ENCODE data around the gene LINC01488.

Gene LINC01488

DNA sequence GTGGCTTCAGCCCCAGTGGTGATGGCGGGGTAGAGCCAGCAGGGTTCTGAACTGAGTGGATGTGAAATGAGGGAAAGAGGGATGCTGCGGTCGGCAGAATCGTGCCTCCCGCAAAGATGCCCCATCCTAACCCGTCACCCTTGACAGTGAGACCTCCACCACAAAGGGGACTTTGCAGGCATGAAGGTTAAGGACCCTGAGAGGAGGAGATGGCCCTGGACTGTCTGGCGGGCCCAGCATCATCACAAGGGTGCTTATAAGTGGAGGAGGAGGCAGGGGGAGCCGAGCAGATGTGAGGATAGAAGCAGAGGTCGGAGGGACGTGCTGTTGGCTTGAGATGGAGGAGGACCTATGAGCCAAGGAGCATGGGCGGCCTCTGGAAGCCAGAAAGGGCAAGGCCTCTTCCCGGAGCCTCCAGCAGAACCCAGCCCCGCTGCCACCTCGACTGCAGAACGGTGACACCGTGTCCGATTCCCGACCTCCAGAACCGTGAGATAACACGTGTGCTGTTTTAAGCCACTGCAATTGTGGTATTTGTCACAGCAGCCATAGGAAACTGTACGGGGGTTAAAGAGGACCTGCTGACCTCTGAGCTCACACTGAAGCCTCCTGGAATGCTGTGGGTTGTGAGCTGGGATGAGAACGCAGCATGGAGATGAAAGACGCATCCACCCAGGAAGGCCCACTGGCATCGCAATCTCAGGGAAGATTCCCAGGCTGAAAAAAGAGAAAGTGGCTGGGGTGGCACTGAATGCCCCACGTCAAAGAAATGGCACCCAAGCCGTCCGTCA is 10.9 kb downstream of the LINC01488 start:
- no peak for DNase-seq (ENCODE audit: low read depth in 2 of 2)

DNA sequence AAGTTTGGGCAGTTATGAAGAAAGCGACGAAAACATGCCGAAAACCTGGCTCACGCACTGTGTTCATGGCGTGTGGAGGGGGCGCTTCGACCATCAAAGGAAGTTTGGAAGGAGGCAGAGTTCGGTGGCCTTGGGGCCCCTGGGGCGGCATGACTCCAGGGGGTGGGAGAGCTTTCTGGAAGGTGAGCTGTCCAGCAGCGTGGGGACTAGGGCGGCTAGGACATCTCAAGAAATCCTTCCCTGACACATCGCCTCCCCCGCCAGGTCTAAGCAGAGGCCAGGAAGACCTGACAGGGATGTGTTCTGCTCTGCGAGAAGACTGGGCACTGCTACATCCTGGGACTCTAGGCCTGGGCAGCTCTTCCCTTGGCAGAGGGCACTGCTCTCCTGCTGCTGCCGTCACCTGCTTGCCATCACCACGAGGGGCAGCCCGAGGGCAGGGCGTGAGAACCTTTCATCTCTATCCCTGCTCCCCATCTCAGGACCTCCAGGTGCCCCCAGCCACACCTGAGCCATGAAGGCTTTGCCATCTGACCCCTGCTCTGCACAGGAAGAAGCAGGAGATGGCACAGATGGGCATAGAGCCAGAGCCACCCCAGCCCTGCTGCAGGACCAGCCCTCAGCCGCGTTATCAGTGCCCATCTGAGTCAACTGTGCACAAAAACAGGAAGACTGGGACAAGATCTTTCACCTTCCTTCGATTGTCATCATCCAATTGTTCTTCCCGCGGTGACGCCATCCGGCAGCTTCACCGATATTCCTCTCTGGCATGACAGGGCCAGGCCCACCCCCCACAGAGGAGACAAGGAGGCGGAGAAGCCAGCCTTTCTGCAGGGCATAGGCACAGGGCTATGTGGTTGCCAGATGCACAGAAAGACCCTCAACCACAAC is 12.7 kb downstream of the LINC01488 start:
- no peak for DNase-seq (ENCODE audit: low read depth in 2 of 2)

DNA sequence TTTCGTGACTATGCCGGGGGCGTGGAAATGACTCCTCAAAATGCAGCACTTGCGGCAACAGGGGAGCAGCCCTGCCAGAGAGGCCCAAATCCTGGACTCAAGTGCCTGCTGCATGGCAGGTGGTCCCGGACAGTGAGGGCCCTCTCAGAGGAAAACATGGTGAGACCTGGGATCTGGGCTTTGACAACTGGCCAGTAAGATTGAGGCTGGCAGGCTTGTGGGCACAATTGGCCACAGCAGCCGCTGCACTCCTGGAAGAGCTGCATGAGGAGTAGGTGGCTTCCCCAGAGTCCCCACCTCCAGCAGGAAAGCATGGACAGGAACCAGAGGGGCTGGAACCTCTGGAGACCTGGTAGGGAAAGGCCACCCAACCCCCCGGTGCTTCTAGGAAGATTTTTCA is 13.4 kb downstream of the LINC01488 start:
- DNase-seq (ENCODE audit: low read depth in 2 of 2) = no peak

DNA sequence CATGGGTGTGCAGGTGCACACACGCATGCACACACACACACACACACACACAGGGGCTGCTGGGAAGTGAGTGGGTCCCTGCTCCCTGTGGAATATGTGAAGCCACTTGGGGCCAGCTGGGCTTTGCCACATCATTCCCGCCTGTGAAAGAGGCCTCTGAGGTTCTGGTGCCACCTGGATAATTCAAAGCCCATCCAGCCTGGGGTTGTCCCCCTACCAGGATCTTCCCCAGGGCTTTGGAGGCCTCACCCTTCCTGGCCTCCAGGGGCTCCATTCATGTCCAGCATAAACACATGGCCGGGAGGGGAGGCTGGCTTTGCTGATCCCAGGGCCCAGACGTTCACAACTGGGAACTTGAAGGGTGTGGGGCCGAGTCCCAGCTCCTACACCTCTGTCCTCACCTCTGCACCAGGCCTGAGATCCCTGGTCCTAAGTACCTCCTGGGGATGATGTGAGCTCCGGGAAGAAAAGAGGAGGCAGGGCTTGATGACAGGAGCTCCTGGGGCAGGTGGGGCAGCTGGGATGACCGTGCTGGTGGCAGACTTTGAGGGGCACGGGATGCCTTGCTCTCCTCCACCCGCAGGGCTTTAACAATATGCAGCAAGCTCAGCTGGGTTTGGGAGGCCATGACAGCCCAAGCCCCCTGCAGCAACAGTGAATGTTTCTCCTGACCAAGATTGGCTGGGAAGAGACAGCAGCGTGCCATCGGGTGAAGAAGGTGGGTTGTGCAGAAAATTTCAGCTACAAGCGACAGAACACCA is 14.2 kb downstream of the LINC01488 start:
- no peak for DNase-seq (ENCODE audit: low read depth in 2 of 2)

DNA sequence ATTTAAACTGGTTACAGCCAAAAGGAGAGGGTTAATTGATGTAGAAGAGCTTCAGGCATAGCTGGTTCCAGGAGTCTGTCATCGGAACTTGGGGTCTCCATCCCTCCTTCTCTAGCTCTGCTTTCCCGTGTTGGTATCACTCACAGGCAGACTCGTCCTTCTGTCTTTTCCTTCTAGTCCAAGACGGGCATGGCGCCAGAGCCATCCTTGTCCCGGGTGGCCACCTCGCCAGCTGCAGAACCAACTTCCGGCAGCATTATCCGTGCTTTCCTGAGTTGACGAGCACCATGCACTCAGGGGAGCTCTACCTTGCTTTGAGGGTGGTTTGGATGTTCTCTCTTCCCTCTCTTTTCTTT is 14.7 kb downstream of the LINC01488 start:
- no peak for DNase-seq (ENCODE audit: low read depth in 2 of 2)

DNA sequence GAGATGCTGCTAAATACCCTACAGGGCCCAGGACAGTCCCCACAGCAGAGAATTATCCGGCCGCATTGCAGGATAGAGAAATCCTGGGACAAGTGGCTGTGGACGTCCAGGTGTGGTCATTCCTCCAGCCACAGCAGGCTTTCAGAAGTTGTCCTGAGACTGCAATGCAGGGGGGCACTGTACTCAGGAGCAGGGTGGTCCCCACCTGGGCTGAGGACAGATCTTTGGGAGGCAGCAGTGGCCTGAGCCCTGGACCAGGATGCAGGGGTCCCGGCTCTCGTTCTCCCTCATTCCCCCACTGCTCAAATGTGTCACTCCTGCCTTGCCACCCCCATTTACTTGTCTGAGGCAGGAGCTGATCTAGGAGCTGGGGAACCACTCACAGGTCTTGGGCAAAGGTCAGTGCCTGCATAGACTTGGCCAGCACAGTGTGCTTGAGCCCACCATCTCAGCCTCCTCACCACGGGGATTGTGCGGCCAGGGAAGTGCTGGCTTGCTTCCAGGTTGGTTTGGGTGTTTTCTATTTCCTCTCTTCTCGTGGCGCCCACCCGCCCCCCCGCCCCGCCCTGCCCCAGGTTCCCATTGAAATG is 15.3 kb downstream of the LINC01488 start:
- no peak for DNase-seq (ENCODE audit: low read depth in 2 of 2)

DNA sequence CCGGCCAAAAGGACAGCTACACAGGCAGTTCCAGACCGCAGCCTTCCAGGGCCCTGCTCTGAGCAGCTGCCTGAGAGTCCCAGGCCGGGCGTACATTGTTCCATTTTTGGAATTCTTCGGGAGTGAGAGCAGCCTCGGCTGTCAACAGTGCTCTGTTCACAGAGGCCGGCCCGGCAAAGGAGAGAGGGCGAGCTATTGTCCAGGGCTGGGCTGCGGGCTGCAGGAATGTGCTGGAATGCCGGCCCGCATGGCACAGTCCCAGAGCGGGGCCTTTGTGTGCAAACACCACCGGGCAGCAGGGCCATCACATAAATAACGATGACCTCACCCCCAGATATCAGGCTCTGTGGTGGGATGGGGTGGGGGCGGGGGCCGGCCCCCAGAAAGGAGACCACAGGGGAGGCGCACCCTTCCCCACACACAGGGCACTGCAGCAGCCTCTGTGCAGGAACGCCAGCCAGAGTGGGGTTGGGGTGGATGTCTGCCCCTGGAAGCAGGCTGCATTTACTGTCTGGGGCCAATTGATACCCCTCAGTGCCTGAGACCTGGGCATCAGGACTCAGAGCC is 15.8 kb downstream of the LINC01488 start:
- no peak for DNase-seq (ENCODE audit: low read depth in 2 of 2)

DNA sequence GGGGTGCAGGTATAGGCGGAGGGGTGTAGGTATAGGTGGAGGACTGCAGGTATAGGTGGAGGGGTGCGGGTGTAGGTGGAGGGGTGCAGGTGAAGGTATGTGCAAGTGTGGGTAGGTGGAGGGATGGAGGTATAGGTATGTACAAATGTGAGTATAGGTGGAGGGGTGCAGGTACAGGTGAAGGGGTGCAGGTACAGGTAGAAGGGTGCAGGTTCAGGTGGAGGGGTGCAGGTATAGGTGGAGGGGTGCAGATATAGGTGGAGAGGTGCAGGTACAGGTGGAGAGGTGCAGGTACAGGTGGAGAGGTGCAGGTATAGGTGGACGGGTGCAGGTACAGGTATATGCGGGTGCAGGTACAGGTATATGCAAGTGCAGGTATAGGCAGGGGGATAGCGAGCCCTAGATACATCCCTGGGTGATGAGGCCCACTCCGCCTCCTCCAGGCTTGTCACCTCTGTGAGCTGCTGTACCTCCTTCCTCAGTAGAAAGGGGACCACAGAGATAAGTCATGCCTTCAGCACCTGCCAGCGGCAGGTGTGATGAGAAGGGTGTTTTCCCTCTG is 17.2 kb downstream of the LINC01488 start:
- DNase-seq (ENCODE audit: low read depth in 2 of 2) = no peak

DNA sequence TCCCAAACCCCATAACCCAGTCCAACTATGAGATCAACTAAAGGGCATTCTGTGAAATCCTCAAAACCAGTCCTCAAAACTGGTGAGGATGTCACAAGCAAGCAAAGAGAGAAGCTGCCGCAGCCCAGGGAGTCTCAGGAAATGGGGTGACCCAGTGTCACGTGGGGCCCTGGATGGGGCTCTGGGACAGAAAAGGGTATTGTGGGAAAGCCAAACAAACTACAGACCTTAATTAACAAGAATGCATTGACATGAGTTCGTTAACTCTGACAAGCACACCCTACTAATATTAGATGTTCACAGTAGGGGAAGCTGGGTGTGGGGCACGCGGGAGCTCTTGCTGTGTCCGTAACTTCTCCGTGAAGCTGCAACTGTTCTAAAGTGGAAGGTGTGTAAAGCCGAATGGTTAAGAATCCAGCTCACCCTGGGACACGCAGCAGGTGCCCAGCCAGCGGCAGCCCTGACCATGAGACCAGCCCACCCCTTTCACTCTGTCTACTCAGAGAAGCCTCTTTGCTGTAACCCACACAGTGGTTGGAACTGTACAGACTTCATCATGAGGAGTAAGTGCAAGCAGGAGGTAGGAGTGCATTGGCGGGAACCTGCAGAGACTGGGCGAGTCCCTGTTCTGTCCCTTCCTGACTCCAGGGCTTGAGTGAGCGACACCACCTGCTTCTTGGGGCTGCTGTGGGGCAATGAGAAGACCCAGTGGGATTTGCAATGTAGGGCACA is 17.9 kb downstream of the LINC01488 start:
- no peak for DNase-seq (ENCODE audit: low read depth in 2 of 2)

DNA sequence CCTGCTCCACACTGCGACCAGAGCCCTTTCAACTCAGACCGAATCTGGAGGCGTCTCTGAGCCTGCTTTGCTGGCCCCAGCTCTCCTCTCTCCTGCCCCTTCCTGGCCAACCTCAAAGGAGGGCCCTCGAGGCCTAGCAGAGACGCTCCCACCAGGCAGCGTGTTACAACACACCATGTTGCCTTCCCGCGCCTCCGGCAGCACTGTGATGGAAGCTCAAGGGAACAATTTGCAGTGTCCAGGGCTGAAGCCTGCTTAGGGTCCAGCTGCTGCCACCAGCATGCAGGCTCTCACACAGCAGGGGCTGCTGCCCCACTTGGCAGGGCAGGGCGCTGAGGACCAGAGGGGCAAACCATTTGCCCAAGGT is 18.4 kb downstream of the LINC01488 start:
- DNase-seq (ENCODE audit: low read depth in 2 of 2) = no peak

DNA sequence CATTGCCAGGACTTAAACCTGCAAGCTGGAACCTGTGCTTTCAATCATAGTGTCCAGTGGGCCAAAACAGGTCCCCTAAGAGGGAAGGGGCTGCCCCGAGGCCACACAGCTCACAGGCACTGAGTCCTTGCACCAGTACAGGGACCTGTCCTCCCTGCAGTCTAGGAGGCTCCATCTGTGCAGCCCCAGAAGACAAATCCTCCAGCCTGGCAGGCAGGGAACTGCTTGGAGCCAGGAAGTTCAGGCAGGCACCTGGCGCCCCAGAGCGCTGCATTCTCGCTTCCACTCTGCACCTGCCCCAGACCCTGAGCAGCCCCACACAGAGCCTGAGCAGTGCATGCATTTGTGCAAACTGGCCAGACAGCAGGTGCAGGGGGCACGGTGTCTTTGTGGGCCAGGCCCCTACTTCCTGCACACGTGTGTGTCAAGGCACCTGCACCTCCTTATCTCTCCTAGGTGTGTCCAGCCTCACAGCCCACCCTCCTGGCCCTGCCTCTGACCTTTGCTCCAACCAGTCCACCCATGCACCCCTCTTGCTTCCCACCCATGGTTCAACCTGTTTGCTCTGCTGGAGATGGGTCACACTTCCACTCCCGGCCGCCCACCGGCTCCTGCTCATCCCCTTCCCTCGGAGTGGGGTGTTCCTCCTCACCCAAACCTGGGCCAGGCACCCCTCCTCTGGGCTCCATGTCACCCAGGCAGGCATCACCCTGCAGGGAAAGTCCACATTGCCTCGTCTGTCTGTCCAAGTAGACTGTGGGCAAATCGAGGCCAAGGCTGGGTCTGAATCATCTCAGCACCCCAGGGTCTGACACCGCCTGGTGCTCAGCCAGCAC is 19.0 kb downstream of the LINC01488 start:
- DNase-seq (ENCODE audit: low read depth in 2 of 2) = no peak

DNA sequence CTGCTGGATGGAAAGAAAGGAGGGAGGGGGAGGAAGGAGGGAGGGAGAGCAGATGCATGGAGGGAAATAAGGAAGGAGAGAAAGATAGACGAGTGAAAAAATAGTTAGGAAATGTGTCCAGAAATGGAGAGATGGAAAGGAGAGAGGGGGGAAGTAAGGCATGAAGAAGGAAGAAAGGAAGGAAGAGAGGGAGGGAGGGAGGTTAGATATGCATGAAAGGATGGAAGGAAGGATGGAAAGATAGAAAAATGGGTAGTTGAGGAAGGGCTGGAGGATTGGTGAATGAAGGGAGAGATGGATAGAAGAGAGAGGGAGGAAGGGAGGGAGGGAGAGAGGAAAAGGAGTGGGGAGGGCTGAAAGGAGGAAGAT is 19.6 kb downstream of the LINC01488 start:
- no peak for DNase-seq (ENCODE audit: low read depth in 2 of 2)

DNA sequence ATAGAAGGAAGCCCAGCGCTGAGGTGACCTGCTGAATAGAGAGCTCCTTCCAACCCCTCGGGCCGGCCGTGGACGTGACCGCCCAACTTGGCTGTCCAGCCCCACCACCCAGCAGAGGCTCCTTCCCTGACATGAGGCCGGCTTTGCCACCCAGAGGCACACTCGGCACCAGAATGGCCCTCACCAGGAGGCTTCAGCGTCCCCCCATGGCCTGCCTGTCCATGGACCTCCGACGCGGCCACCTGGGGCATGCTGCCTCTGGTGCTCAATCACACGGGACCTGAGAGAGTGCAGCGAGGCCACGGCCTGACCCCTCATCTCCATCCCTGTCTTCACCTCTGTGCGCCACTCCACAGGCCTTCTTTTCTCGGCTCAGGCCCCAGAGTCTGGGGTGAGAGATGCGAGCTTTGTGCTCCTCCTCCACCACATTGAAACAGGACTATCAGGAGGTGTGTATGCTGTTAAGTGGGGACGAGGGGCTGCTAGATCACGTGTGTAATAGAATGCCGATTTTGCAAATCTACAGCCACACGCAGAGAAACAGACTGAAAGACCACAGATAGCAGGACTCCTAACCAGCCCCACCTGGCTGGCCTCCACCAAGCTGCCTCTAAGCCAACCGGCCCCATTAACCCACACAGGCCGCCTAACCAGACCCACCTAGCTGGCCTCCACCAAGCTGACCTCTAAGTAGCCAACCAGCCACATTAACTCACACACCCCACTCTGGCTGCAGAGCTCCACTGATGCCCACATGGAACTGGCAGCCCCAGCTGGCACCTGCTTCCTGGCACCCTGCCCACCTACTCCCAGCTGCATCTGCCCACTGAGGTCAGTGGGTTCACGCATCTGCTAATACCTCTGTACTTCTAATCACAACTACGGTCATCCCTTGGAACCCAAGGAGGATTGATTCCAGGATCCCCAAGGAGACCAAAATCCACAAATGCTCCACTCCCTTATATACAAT is 20.7 kb downstream of the LINC01488 start:
- DNase-seq (ENCODE audit: low read depth in 2 of 2) = no peak

DNA sequence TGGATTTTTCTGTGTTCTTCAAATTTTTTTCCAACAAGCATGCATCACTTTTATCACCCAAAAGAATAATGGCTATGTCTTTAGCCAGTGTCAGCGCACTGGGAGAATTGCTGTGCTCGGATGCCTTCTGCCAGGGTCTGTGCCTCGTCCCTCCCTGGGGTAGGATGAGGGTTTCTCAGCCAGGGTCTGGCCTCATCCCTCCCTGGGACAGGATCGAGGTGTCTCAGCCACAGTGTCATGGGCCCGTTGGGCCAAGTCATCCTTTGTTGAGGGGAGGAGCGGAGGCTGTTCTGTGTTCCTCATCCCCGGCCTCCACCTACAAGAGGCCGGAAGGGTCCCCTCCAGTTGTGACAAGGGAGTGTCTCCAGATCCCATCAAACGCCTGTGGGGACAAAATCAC is 22.7 kb downstream of the LINC01488 start:
- DNase-seq (ENCODE audit: low read depth in 2 of 2) = no peak

DNA sequence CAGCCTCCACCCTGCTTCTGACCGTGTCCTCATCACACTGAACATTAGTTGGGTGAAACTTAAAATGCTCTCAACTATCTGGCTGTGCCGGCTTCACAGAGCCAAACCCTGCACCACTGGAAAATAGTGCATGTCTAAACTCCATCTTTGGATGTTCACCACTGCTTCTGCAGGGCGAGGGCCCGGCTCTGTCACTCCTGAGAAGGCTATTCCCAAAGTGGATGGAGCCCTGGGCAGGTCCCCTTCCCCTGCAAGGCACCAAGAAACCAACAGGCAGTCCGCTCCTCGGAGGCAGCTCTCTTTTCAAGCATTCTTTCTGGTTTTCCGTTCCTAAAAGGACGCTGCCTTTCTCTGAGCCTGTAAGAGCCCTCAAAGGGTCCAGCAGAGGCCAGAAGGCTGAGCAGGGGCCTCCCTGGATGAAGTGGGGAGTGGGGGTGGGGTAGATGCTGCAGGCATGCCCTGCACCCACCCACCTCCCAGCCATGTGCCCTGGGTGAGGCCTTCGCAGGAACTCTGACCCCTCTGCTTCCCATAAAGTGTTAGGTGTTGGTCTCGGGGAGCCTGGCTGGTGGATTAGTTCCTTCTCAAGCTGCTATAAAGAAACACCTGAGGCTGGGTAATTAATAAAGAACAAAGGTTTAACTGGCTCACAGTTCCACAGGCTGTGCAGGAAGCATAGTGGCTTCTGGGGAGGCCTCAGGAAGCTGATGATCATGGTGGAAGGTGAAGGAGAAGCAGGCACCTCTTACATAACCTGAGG is 23.3 kb downstream of the LINC01488 start:
- DNase-seq (ENCODE audit: low read depth in 2 of 2) = no peak

DNA sequence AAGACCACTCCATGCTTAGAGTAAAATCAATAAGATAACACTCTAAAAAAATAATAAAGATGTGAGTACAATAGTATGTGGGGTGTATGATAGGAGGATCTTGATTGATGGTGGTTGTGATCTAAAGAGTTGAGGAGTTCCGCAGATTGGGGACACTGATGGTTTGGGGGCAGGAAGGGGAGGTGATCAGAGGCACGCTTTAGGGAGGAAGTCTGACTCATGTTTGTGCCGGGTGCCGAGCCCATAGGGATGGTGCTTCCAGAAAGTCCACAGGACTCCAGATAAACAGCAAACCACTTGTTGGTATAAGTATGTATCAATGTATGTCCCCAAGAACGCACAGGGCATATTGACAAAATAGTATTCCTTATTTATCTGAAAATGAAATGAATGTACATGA is 27.5 kb downstream of the LINC01488 start:
- no peak for DNase-seq (ENCODE audit: low read depth in 2 of 2)

DNA sequence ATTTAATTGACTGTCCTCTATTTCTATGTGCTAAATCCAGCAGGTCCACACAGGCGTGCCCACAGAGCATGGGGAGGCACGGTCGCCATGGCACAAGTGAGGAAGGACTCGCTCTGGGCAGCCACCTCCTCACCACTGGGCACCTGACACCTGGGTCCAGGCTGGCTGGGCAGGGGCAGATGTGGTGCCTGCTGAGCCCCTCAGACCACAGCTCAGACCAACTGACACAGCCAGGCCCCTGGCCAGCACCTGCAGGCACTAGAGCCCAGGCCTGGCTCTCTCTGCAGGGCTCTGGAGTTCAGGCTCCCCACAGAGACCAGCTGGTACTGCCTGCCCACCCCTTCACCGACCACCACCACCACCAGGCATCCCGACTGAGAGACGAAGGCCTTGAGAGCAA is 27.9 kb downstream of the LINC01488 start:
- no peak for DNase-seq (ENCODE audit: low read depth in 2 of 2)

DNA sequence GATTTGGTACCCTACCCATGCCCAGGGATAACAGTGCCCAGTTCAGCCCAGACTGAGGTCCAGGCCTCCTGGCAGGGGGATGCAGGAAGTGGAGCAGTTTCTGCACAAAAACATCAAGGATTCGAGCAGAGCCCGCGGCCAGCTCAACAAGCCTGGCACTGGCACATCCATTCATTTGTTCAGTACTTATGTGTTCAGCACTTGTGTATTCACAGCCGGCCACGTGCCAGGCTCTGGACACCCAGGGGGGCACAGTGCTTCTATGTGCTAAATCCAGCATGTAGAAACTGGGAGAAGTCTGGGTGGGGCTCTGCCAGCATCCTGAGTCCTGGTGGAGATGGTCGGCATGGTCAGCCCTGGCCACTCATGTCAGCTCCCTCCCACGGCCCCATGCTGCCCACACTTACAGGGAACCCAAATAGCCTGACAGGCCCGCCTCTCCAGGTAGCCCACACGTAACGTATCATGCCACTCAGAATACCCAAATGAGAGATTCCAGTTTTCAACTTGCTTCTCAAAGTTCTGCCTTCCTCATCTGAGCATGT is 28.5 kb downstream of the LINC01488 start:
- DNase-seq (ENCODE audit: low read depth in 2 of 2) = no peak

Data from stimulated activated CD4-positive, alpha-beta T cell treated with anti-CD3 and anti-CD28 coated beads, Interleukin-12 subunit alpha, Interleukin-12 subunit beta, amount 100 ng/mL, for 24 hours (primary cell).